ENCODE measurements around the gene ASAP3.
A peak's percentile ranks its signal among the peaks of the same experiment; 100 is the strongest.

The ASAP3 gene

DNA sequence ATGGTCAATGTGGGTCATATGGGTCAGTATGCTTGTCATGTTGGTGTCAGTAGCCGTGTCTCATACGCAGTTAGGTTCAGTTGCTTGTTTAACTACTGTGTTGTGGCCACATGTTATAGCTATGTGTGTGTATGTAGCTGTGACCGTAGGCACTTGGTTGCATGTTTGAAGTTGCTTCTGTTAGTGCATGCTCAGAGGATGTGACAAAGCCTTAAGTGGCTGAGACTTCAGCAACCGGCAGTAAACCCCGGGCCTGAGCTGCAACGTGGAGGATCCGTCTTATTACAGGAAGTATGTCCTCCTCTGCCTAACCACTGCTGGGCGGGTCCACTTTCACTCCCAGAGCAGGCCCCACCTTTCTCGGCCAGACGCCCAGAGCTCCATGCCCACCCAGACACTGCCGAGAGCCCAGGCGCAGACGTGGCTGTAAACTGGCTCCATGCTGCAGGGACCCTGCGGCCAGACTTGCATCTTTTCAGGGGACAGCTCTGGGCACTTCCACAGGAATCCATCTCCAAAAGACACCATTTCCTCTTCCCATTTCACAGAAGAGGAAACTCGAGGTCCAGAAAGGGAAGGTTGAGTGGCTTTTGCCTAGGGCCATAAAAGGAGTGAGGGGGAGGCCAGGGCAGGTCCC is 61.6 kb downstream of the ASAP3 start:
- peak; percentile 39 for DNase-seq

DNA sequence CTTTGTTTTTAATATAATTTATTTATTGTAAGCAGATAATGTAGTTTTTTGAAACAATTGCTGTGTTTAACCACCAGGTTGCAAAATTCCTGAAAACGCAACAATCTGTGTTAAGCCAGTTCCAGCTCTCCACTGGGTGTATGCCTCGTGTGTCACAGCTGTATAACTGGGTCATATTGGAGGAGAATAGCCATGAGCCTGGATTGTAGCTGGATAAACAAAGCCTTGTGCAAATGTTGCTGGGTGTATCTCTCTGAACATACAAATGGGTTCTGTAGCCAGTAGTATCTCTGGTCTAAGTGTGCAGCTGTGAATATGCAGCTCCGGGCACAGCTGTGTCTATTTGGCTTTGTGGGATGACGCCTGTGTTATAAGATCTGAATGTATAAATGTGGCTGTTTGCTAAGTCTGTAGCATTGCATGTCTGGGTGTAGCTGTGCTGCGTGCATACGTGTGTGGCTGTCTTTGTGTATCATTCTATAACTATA is 62.2 kb downstream of the ASAP3 start:
- no peak for DNase-seq

DNA sequence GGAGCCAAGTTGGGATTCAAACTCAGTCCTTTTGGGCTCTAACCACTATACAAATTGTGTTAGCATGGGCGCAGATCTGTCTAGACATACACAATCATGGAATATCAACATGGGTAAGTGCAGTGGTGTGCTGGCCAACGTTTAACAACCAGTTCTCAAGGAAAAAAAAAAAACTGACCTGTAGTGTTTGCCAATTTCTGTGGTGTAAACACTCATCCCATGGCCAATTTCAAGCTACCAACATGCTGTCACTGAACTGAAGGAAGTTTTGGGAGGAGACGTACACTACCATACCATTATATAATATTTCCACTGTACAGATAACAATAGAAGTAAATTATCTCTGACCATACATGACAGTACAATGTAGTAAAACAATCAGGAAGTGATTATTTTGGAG is 62.6 kb downstream of the ASAP3 start:
- DNase-seq: no peak

DNA sequence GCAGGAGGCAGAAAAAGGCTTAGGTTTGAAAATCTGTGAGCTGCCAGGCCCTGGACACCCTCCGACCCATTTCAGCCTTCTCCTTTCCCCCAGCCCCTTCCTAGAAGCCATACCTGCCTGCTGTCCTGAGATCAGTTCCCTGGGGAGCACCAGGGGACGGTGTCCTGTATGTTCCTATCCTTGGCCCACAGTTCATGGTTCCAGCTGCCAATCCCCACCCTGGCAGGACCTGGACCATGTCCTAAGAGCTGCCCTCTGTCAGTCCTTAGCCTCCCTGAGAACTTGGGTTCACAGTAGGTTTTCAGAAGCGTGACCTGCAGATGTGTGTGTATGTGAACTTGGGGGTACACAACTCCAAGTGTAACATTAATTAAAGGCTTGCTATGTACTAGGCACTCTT is 63.2 kb downstream of the ASAP3 start:
- DNase-seq: no peak

DNA sequence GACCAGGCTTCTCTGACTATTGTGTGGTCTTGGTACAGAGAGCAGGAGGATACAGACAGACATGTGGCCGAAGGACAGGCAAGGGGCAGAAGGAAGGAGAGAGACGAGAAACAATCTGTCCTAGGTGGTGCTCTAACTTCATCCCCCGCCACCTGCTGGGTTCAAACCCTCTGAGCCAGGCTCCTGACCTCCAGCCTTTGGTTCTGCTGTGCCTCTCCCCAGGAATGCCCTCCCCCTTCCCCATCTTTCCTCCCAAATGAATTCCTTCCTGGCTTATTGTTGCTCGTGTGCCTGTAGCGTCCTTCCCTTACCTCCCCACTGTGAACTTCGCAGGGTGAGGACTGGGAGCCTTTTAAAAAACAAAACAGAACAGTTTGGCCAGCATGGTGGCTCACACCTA is 64.8 kb downstream of the ASAP3 start:
- DNase-seq: no peak

DNA sequence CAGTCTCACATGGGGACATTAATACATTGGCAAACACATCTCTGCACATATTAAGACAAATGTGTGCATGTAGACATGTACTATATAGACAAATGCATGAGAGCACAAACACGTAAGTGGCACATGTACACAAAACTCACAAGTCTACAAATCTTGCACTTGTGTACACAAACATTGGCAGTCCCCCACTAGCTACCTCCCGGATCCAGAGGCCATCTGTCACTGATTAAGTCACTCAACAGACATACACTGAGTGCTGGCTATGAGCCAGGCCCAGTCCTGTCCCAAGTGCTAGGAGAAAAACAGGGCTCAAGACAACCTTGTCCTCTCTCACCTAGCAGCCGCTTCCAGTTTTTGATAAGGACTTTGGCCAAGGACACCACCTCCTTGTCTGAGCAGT is 66.4 kb downstream of the ASAP3 start:
- DNase-seq: no peak

DNA sequence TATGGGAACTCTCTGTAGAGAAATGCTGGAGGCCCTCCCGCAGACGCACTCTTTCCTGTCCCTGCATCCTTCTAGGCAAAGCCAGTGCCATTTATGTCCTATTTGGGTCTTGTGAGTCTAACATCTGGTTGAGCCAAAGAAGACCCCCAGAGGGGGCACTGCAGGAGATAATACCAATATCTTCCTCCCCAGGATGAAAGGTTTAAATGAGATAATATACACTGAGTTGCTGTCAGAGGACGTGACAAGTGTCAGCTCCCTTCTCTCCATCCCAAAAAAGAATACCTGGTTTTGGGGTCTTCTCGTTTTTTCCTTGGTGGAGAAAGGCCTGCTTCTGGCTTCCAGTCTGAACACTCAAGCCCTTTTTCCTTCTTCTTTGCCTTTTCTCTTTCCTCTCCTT is 67.0 kb downstream of the ASAP3 start:
- no peak for DNase-seq

DNA sequence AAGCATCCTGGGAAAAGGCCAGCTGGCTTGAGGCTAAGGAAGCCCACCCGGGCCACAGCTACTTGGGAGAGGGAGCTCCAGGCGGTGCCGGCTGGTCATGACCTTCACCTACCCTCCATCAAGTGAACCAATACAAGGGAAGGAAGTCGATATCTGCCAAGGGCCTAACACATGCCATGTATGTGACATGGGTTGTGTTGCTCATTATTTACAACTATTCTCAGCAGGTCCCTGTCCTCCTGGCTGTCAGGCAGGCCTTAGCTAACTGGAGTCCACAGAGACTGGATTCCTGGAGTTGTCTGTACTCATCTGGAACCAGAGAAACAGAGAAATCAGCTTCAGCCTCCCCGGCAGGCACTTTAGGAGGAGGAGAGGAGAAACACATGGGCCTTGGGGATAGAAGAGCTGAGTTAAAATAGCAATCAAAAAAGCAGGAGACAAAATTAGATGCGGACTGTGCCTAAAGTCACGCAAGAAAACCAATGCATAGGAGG is 75.1 kb downstream of the ASAP3 start:
- DNase-seq: no peak

DNA sequence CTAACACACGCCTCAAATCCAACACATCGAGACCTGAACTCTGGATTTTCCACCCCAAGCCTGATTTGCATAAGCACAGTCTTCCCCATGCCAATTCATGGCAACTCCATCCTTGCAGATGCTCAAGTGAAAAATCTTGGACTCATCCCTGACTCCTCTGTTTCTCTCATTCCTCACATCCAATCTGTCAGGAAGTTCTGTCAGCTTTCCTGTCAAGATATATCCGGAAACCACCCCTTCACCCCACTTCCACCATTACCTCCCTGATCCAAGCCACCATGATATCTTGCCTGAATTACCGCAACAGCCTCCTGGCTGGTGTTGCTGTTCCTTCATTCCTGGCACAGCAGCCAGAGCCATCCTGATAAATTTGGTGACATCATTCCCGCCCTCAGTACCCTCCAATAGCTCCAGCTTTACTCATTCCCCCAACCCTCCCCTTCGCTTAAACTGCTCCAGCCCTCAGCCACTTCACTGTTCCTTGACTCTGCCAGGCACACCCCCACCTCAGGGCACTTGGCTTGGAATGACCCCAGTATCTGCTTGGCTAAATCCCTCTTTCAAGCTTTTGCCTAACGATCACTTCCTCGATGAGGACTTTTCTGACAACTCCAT is 76.9 kb downstream of the ASAP3 start:
- no peak for DNase-seq

DNA sequence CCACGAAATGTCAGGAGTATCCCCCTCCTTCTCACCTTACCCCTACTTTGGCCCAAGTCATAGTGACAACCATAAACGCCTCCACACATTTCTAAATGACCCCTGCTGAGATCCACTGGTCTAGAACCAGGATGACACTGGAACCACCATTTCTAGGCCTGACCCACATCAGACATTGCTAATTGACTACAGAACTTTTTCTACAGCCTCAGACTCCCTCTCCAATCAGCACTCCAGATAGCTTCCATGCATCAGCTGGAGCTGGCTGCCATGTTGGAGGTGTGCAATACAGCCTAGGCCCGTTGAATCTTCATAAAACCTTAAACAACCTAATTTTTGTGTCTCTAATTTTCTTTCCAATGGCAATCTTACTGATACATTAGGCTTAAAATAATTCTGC is 78.0 kb downstream of the ASAP3 start:
- DNase-seq: no peak

DNA sequence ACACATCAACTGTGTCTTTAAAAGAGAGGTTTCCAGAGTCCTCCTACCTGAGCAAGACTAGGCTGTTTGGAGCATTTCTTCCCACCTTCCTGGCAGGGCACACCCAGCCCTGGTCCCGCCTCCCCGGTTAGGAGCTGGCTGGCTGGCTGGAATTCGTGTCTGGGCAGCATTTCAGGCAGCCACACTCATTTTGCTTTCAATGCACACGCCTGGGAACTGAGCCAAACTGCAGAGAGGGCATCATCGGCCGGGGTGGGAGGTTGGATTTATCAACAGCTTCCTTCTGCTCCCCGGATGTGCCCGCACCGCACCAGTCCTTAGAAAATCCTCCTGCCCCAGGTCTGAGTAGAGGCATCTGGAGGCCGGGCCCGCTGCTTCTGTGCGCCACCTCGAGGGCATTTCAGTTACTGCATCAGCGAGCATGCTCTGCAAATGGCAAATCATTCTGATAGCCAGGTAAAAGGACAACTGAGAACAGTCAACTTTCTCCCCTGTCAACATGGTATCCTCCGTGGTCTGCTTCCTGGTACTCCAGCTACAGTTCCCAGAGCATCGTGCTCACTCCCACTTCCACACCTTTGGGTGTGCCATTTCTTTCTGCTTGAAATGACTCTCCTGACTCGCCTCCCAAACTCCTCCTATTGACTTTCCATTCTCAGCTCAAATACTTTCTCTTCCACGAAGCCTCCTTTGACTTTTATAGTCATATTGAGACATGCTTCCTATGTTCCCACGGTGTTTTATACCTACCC is 80.1 kb downstream of the ASAP3 start:
- peak; percentile 84 for DNase-seq

DNA sequence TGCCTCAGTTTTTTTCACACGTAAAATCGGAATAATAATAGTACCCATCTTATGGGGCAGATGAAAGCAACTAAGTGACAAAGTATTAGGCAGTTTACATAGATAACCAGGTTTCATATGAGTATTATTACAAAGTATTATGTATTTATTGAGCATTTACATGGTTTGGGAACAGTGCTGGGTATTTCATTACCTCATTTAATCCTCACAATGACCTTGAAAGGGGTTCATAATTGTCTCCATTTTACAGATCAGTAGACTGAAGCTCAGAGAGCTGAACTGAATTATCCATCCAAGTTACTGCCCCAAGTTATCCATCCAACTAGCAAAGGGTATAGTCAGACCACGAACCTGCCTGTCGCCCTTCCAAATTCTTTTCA is 80.6 kb downstream of the ASAP3 start:
- DNase-seq: no peak

DNA sequence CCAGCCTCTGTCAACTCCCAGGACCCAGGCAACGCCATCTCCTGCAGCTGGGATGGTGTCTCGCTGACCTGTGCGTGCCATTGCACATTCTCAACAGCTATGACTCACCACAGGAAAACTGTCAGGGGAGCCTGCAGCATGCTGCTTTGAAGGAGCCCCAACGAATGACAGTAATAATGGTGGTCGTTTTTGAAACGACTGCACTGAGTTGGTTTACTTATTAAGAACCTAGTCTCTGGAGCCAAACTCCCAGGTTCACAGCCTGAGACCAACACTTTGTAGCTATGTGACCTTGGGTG is 81.0 kb downstream of the ASAP3 start:
- no peak for DNase-seq

DNA sequence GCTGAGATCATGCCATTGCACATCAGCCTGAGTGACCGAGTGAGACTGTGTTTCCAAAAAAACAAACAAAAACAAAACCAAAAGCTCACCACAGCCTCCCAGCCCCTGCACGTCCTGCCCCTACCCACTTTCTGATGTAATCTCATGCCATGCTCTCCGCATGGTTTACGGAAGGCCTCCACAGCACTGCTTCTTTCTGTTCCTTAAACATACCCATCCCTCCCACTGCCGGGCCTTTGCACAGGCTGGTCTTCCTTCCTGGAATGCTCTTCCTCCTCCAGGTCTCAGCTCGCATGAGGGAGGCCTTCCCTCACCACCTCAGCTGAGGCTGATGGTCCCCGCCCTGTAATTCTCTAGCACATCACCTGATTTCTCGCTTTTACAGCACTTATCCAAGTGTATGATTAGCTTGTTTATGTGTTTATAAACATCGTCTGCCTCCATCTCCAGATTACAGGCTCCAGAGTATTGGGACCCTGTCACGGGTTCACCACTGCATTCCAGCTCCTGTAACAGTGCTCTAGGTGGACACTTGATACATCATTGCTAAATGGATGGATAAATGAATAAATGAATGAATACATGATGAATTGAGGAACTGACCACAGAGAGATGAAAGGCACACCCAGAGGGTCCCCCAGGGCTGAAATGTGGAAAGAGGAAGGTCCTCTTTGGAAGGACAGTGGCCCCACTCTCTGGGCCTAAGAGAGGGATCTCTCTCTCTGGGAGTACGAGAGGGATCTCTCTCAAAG is 81.5 kb downstream of the ASAP3 start:
- DNase-seq: no peak

DNA sequence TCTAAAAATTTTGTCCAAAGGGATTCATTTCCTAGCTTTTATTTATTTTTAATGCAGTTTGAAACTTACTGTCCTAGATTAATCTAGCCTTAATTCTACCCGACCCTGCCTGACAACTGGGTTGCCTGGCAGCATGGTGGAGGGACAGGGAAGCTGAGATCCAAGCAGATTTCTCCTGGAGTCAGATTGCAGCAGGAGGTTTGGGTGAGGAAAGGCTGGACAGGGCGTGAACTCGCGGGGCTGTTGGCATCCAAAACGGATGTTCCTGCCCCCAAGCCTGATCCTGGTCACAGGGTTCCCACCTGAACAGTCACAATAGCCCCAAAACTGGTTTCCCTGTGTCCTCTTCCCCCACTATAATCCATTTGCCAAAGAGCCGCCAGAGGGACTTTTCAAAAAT is 82.7 kb downstream of the ASAP3 start:
- no peak for DNase-seq

DNA sequence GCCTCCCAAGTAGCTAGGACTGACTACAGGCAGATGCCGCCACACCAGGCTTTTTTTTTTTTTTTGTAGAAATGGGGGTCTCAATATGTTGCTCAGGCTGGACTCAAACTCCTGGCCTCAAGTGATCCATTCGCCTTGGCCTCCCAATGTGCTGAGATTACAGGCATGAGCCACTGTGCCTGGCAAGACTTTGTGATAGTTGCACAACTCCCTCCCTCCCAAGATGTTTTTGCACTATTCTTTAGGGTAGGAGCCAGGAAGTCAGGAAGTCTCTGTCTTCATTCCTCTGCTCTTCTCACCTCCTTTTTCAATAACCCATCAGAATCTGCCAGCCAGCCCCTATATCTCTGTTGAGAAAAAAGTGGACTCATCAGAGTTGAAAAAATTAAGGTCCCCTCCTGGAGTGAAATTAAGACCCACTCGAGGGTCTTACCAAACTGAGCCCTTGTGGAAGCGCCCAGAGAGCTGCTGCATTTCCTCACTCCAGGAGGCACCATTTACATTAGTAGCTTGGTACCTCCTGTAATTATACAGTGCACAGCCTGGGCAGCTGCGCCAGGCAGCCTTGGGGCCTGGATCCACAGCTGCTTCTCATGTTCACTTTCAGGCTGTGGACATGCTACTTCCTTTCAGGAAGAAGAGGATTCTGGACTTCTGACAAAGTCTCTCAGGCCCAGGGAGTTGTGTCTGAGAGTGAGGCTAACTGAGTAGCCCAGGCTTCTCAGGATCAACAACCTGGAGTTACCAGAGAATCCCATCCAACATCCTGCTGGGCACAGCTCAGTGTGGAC is 83.5 kb downstream of the ASAP3 start:
- no peak for DNase-seq

DNA sequence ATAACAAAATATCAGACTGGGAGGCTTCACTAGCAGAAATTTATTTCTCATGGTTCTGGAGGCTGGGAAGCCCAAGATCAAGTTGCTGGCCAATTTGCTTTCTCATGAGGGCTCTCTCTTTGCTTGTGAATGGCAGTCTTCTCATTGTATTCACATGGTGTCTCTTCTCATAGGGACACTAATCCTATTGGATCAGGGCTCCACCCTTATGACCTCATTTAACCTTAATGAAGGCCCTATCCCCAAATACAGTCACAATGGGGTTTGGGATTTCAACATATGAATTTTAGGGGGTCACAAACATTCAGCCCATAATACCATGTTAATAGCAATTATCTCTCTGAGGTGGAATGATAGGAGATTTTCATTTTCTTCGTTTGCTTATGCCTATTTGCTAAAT is 84.8 kb downstream of the ASAP3 start:
- no peak for DNase-seq

DNA sequence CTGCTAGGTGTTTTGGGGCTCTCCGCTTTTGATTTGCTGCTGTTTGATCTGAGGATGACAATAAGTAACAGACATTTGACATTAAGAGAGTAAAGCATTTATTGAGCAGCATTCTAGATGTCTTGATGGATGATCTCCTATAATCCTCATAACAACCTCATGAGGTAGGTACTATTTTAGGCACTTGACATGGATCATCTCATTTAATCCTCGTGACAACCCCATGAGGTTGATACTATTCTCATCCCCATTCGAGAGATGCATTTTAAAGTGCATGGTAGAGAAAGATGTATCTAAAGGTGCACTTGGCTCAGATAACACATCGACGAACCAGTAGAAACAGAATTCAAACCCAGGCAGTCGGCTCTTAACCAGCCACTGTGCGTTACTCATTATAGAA is 86.1 kb downstream of the ASAP3 start:
- no peak for DNase-seq

DNA sequence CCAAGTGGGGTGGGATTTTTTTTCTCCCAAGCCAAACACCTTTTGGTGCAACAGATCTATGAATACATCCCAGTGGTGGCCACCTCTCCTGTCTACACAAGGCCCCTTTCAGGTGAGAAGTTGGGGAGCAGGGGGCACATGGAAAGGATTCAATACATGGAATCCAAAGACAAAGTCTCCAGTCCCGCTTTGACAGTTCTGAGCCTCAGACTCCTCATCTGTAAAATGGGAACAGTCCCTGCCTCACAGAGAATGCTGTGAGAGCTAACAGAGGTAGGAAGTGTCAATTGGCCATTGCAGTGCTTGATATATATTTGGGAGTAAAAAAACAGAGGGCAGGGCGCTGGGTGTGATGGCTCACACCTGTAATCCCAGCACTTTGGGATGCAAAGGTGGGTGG is 87.6 kb downstream of the ASAP3 start:
- no peak for DNase-seq

DNA sequence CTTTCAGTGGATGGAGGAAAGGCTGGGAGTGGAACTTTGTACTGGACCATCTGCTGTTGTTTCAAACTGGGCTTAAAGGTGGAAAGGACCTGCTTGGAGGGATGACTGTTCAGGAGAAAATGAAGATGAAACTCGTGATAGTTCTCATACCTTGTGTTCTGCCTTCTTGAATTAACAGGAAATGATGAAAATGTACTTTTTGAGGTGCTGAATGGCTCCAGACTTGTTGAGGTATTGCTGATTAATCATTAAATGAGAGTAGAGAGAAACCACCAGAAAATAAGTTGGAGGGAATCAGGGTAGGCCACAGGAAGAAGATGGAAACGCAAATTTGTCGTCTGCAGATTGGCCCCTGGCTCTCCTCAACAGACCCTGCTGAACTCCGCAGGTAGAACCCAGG is 88.1 kb downstream of the ASAP3 start:
- DNase-seq: no peak

DNA sequence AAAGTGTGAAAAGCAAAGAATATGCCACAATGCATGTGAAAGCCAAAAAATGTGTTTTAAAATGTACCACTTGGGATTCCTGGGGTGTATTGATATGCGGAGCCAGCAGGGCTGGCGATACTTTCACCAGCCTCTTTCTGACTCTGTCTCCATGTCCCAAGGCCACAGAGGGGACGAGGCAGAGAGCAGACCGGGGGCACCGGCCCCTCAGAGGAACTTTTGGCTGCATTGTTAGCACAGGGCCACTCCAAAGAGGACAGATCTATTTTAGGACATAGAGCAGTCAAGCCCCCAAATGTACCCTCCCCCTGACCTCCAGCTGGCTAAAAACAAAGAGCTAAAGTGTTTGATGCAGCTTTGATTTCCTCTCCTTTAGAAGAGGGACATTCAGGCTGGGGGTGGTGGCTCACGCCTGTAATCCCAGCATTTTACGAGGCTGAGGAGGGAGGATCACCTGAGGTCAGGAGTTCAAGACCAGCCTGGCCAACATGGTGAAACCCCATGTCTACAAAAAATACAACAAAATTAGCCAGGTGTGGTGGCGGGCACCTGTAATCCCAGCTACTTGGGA is 88.7 kb downstream of the ASAP3 start:
- no peak for DNase-seq

DNA sequence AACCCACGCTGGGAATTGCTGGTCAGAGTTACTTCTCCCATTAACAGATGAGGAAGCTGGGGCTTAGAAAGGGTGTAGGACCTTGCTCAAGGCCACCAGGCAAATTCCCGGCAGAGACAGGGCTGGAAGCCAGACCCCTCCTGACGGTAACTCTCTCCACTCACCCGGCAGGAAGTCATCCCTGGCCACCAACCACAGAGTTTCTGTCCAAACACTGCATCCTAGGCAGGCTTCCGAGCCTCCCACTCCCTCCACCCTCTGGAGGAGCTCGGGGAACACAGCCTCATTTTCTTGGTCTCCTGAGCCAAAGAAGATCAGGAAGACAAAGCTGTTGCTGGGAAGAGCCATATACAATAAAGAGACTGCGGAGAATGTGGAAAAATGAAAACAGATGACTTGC is 89.3 kb downstream of the ASAP3 start:
- DNase-seq: no peak

DNA sequence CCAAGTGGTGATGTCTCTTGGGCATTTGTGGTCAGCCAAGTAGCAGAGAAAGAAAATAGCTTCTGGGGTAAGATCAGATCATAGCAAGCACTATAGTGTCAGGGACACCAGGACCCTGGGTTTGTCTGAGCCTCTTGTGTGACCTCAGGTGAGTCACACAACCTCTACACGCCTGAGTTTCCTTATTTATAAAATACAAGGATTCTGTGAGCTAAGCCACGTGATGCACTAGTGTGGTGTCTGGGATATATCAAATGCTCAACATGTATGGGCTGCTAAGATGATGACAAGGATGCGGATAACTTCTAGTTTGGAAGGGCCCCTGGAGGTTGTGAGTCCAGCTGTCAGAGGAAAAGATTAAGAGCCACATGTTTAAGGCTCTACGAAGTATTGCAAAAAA is 89.8 kb downstream of the ASAP3 start:
- no peak for DNase-seq

All from activated naive CD4-positive, alpha-beta T cell treated with anti-CD3 and anti-CD28 coated beads, Interleukin-2, amount 50 U/mL, for 16 hours (primary cell).